ENCODE data around the gene LRRC1. TPM values are rescaled to one million over a fixed set of nuclear protein-coding genes. Genes with fewer than 3 reads are reported as not detected.

LRRC1 gene
- total and polyA plus RNA-seq, 10 of the 15 experiments (the other 5 are each of a cell fraction or from before 2014, with no cell fraction given), result 0.35 to 9.3 (median 0.63) TPM

DNA sequence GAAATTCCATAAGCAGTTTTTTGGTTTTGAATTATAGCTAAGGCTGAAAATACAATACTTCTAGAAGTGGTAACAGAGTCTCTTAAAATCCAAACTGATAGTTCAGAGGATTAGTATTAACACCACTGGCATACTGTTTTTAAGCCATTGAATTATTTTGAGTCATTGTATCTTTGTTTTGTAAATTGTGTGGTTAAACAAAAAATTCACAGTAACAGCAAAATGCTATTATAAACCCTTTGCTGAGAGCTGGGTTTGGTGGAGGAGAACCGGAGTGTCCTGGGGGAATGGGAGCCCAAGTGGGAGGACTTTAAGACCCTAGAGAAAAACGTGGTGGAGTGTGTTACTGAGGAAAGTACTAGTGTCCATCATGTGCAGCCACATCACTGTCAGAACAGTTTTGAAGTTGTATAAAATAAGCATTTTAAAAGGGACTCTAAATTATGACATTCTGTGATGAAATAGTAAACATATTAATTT lies 125.1 kb downstream of the LRRC1 start:
- Histone ChIP-seq H3K36me3 (ENCODE audit: control insufficient read depth in 2 of 2, insufficient read depth in 2 of 2, low read length in 1 of 2) (no peaks in the 10 kb centered on the region), H3K4me2 (ENCODE audit: control insufficient read depth, insufficient read depth) (no peak overlapping the region), H2AFZ (ENCODE audit: control insufficient read depth, low read depth, low read length) (no peak overlapping the region), H3K9me3 (replicated peaks; ENCODE audit: control insufficient read depth, insufficient read depth, low read length) (no peaks in the 10 kb centered on the region), H3K27ac (ENCODE audit: control insufficient read depth, insufficient read depth) (no peak overlapping the region), H3K4me3 (no peak overlapping the region), H3K27me3 (replicated peaks in 1 of 2; ENCODE audit: control insufficient read depth in 2 of 2, insufficient read depth in 2 of 2, low read length in 1 of 2) (no peaks in the 10 kb centered on the region), H4K20me1 (ENCODE audit: control insufficient read depth, insufficient read depth) (no peaks in the 10 kb centered on the region), H3K9ac (ENCODE audit: control insufficient read depth, insufficient read depth, low read length) (no peak overlapping the region), H3K79me2 (ENCODE audit: control insufficient read depth, insufficient read depth, low read length) (no peaks in the 10 kb centered on the region), H3K4me1 (ENCODE audit: control insufficient read depth, insufficient read depth, low read length) (no peaks in the 10 kb centered on the region)
- CTCF ChIA-PET, result no interaction called here
- POLR2A ChIA-PET, result no interaction called here
- DNase-seq (ENCODE audit: low read depth, low spot score), result no peak
- no peak for ATAC-seq
- TF ChIP-seq HDGF (IDR thresholded peaks at IDR 0.05), result no peak
- no peak for TF ChIP-seq NBN (IDR thresholded peaks at IDR 0.05)
- intact Hi-C loops (cut with micrococcal nuclease; ENCODE audit: unreplicated experiment), result loop anchor here (10.0 kb wide), 1 partner anchor 125 kb away; the partner anchor contains the start of gene LRRC1
- 15% methylated on average over 2 of the region's 2 CpGs for WGBS (ENCODE audit: insufficient coverage, insufficient replicate concordance, low lambda C conversion rate, missing lambda C conversion rate)
- no peak for FAIRE-seq
- RAD21 ChIA-PET (ENCODE audit: unreplicated experiment), result interaction anchor here (0.6 kb wide), 1 partner anchor 852 kb away, joined by 3 read pairs; no protein-coding TSS in a partner anchor
- in situ Hi-C loops (cut with MboI), result no loop called here
- SMC1A ChIA-PET (ENCODE audit: uncharacterized antibody, unreplicated experiment), result interaction anchor here (0.9 kb wide), 1 partner anchor 17 kb away, joined by 3 read pairs; no protein-coding TSS in a partner anchor
- no TSS peak for BruUV-seq (replicated peaks)

DNA sequence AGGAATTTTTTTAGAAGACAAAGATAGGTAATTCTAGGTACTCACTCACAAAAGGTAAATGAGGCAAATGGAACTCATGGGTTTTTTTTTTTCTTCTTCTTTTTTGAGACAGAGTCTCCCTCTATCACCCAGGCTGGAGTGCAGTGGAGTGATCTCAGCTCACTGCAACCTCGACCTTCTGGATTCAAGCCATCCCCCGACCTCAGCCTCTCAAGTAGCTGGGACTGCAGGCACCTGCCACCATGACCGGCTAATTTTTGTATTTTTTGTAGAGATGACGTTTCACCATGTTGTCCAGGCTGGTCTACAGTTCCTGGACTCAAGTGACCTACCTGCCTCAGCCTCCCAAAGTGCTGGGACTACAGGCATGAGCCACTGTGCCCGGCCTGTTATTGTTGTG lies 126.1 kb downstream of the LRRC1 start:
- no peak overlapping the region for H2AFZ ChIP-seq (ENCODE audit: control insufficient read depth, low read depth, low read length)
- DNase-seq (ENCODE audit: low read depth, low spot score) (no peak), FAIRE-seq (no peak), ATAC-seq (no peak)
- BruUV-seq (replicated peaks), result no TSS peak
- ChIA-PET CTCF (no interaction called here), RAD21 (ENCODE audit: unreplicated experiment) (no interaction called here), POLR2A (no interaction called here), SMC1A (ENCODE audit: uncharacterized antibody, unreplicated experiment) (no interaction called here)
- H3K27me3 ChIP-seq (replicated peaks in 1 of 2; ENCODE audit: control insufficient read depth in 2 of 2, insufficient read depth in 2 of 2, low read length in 1 of 2), result no peaks in the 10 kb centered on the region
- H4K20me1 ChIP-seq (ENCODE audit: control insufficient read depth, insufficient read depth), result no peaks in the 10 kb centered on the region
- intact Hi-C loops (cut with micrococcal nuclease; ENCODE audit: unreplicated experiment), result no loop called here
- in situ Hi-C loops (cut with MboI), result no loop called here
- no peaks in the 10 kb centered on the region for H3K79me2 ChIP-seq (ENCODE audit: control insufficient read depth, insufficient read depth, low read length)
- no peak overlapping the region for H3K27ac ChIP-seq (ENCODE audit: control insufficient read depth, insufficient read depth)
- no peaks in the 10 kb centered on the region for H3K9me3 ChIP-seq (replicated peaks; ENCODE audit: control insufficient read depth, insufficient read depth, low read length)
- H3K4me2 ChIP-seq (ENCODE audit: control insufficient read depth, insufficient read depth), result no peak overlapping the region
- no peak overlapping the region for H3K4me3 ChIP-seq
- no peak overlapping the region for H3K9ac ChIP-seq (ENCODE audit: control insufficient read depth, insufficient read depth, low read length)
- H3K36me3 ChIP-seq (ENCODE audit: control insufficient read depth in 2 of 2, insufficient read depth in 2 of 2, low read length in 1 of 2), result no peaks in the 10 kb centered on the region
- WGBS (ENCODE audit: insufficient coverage, insufficient replicate concordance, low lambda C conversion rate, missing lambda C conversion rate), result 14% methylated on average over 5 of the region's 5 CpGs
- no peaks in the 10 kb centered on the region for H3K4me1 ChIP-seq (ENCODE audit: control insufficient read depth, insufficient read depth, low read length)
- TF ChIP-seq SUPT20H (IDR thresholded peaks at IDR 0.05; ENCODE audit: borderline replicate concordance, control insufficient read depth, low read depth, low read length), result no peak
- TF ChIP-seq NFYA (IDR thresholded peaks at IDR 0.05; ENCODE audit: borderline replicate concordance, low read depth, low read length), result no peak
- TF ChIP-seq MYB (IDR thresholded peaks at IDR 0.05; ENCODE audit: borderline replicate concordance, low read depth, low read length), result no peak
- no peak for TF ChIP-seq POLR2AphosphoS2 (IDR thresholded peaks at IDR 0.05; ENCODE audit: low read depth, low read length)
- no peak for TF ChIP-seq TCF7 (IDR thresholded peaks at IDR 0.05; ENCODE audit: borderline replicate concordance)
- no peak for TF ChIP-seq ZNF622 (IDR thresholded peaks at IDR 0.05)
- no peak for TF ChIP-seq GATAD2B (conservative IDR thresholded peaks at IDR 0.05; ENCODE audit: low read depth)
- TF ChIP-seq NFYB (IDR thresholded peaks at IDR 0.05; ENCODE audit: insufficient read depth, low read depth, low read length), result no peak
- no peak for TF ChIP-seq SPI1 (IDR thresholded peaks at IDR 0.05; ENCODE audit: borderline replicate concordance, insufficient read depth, low read depth, low read length)
- no peak for TF ChIP-seq HCFC1 (IDR thresholded peaks at IDR 0.05; ENCODE audit: low read length)
- no peak for TF ChIP-seq PAX8 (IDR thresholded peaks at IDR 0.05)
- TF ChIP-seq, protein P1, sequence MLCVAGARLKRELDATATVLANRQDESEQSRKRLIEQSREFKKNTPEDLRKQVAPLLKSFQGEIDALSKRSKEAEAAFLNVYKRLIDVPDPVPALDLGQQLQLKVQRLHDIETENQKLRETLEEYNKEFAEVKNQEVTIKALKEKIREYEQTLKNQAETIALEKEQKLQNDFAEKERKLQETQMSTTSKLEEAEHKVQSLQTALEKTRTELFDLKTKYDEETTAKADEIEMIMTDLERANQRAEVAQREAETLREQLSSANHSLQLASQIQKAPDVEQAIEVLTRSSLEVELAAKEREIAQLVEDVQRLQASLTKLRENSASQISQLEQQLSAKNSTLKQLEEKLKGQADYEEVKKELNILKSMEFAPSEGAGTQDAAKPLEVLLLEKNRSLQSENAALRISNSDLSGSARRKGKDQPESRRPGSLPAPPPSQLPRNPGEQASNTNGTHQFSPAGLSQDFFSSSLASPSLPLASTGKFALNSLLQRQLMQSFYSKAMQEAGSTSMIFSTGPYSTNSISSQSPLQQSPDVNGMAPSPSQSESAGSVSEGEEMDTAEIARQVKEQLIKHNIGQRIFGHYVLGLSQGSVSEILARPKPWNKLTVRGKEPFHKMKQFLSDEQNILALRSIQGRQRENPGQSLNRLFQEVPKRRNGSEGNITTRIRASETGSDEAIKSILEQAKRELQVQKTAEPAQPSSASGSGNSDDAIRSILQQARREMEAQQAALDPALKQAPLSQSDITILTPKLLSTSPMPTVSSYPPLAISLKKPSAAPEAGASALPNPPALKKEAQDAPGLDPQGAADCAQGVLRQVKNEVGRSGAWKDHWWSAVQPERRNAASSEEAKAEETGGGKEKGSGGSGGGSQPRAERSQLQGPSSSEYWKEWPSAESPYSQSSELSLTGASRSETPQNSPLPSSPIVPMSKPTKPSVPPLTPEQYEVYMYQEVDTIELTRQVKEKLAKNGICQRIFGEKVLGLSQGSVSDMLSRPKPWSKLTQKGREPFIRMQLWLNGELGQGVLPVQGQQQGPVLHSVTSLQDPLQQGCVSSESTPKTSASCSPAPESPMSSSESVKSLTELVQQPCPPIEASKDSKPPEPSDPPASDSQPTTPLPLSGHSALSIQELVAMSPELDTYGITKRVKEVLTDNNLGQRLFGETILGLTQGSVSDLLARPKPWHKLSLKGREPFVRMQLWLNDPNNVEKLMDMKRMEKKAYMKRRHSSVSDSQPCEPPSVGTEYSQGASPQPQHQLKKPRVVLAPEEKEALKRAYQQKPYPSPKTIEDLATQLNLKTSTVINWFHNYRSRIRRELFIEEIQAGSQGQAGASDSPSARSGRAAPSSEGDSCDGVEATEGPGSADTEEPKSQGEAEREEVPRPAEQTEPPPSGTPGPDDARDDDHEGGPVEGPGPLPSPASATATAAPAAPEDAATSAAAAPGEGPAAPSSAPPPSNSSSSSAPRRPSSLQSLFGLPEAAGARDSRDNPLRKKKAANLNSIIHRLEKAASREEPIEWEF (IDR thresholded peaks at IDR 0.05; ENCODE audit: insufficient replicate concordance, low read depth, low read length), result no peak
- no peak for TF ChIP-seq NFXL1 (IDR thresholded peaks at IDR 0.05; ENCODE audit: borderline replicate concordance)

Measured in GM12878 (cell line).